NCI-H1694 treated with DMSO at 0.1 percent for 48 hours (cell line): ENCODE measurements around the gene GGACT.
"Not testable (repeated sequence)": the region's sequence is repeated elsewhere in the genome, so short reads cannot be mapped to it uniquely, and the experiment has no call there.

Experiments
- DNase-seq: peaks from one replicate; lab custom pipeline; 2025; lab: John Stamatoyannopoulos, UW

The GGACT gene

GRCh38 chr13:100600915-100601314 is 12.3 kb upstream of the GGACT start:
- DNase-seq = no peak

GRCh38 chr13:100600461-100600860 is 11.9 kb upstream of the GGACT start:
- no peak for DNase-seq

GRCh38 chr13:100597253-100597652 is 8.7 kb upstream of the GGACT start:
- no peak for DNase-seq

GRCh38 chr13:100596516-100596915 is 7.9 kb upstream of the GGACT start:
- no peak for DNase-seq

- DNase-seq = no peak
Measured at GRCh38 chr13:100594731-100595130, 6.1 kb upstream of the GGACT start.

- no peak for DNase-seq
Measured at GRCh38 chr13:100594255-100594654, 5.7 kb upstream of the GGACT start.

- DNase-seq = no peak
Measured at GRCh38 chr13:100589178-100589725, 663 bp upstream of the GGACT start.

- DNase-seq = no peak
Measured at GRCh38 chr13:100584896-100585295, 3.7 kb downstream of the GGACT start.

- no peak for DNase-seq
Measured at GRCh38 chr13:100581504-100581903, 7.1 kb downstream of the GGACT start.

- DNase-seq = no peak
Measured at GRCh38 chr13:100581030-100581429, 7.6 kb downstream of the GGACT start.

- DNase-seq = no peak
Measured at GRCh38 chr13:100580045-100580444, 8.5 kb downstream of the GGACT start.

- not testable (repeated sequence) for DNase-seq
Measured at GRCh38 chr13:100577239-100577638, 11.3 kb downstream of the GGACT start.

GRCh38 chr13:100573121-100573520 is 15.5 kb downstream of the GGACT start:
- DNase-seq = peak; percentile 80

- no peak for DNase-seq
Measured at GRCh38 chr13:100566543-100566942, 22.0 kb downstream of the GGACT start.

- DNase-seq = no peak
Measured at GRCh38 chr13:100565286-100565685, 23.3 kb downstream of the GGACT start.

GRCh38 chr13:100564444-100565223 is 24.0 kb downstream of the GGACT start:
- DNase-seq = no peak

- no peak for DNase-seq
Measured at GRCh38 chr13:100563779-100564178, 24.8 kb downstream of the GGACT start.

- no peak for DNase-seq
Measured at GRCh38 chr13:100561599-100562204, 26.9 kb downstream of the GGACT start.

- DNase-seq = no peak
Measured at GRCh38 chr13:100561158-100561499, 27.5 kb downstream of the GGACT start.

GRCh38 chr13:100560498-100561157 is 28.0 kb downstream of the GGACT start:
- no peak for DNase-seq

- no peak for DNase-seq
Measured at GRCh38 chr13:100559886-100560285, 28.7 kb downstream of the GGACT start.

- DNase-seq = no peak
Measured at GRCh38 chr13:100552755-100553154, 35.8 kb downstream of the GGACT start.

- no peak for DNase-seq
Measured at GRCh38 chr13:100549316-100549715, 39.3 kb downstream of the GGACT start.
